Body of pancreas (tissue), 4 donors: Measurements from ENCODE around the gene F10.

Source experiments
- CTCF ChIP-seq, 7 experiments: fragments of 450-650 bp in 4 of 7; fragments of 200-600 bp in 3 of 7; sonication (generic) in 3 of 7; IDR thresholded peaks; one replicate each; pipeline ENCODE4 v1.5.1; 2016 to 2019; ENCODE audit warnings: antibody characterized with exemption in 7 of 7
- POLR2A ChIP-seq, 3 donors: fragments of 450-650 bp; IDR thresholded peaks; one replicate each; pipeline ENCODE4 v1.6.1; 2016; ENCODE audit warnings: antibody characterized with exemption in 3 of 3, mild to moderate bottlenecking in 2 of 3

- TF ChIP-seq CTCF (IDR thresholded peaks at IDR 0.05) (no peak), POLR2A (IDR thresholded peaks at IDR 0.05) (no peak)
Measured at GRCh38 chr13:113140677-113141600, 18.3 kb downstream of the F10 start.
